GM12891 (cell line): ENCODE results near the gene VAV2.
A peak's percentile ranks its signal among the peaks of the same experiment; 100 is the strongest.

ENCODE experiments used
- DNase-seq: peaks from one replicate; pipeline ENCODE4 v3.0.0; 2011; ENCODE audit warnings: low spot score; ENCODE audit not compliant: insufficient read length
- FAIRE-seq: peaks from 2 replicates; lab custom pipeline; 2011; peaks lifted over from hg19 to GRCh38; lab: Jason Lieb, UNC
- PAX5 ChIP-seq: IDR thresholded peaks from 2 replicates; pipeline ENCODE4 v1.6.1; 2011; ENCODE audit warnings: low read length, moderate library complexity, mild to moderate bottlenecking; ENCODE audit not compliant: insufficient read depth, severe bottlenecking
- POLR2A ChIP-seq: IDR thresholded peaks from 2 replicates; pipeline ENCODE4 v1.6.1; 2011; ENCODE audit warnings: low read depth, low read length, control low read depth
- POLR2AphosphoS5 ChIP-seq: IDR thresholded peaks from 2 replicates; pipeline ENCODE4 v1.6.1; 2011; ENCODE audit warnings: low read depth, low read length, control low read depth
- POU2F2 ChIP-seq: IDR thresholded peaks from 2 replicates; pipeline ENCODE4 v1.6.1; 2011; ENCODE audit warnings: low read depth, mild to moderate bottlenecking, control low read depth, low read length, moderate library complexity
- SPI1 ChIP-seq: IDR thresholded peaks from 2 replicates; pipeline ENCODE4 v1.6.1; 2011; ENCODE audit warnings: low read depth, low read length, control low read depth
- TAF1 ChIP-seq: IDR thresholded peaks from 2 replicates; pipeline ENCODE4 v1.6.1; 2011; ENCODE audit warnings: low read depth, low read length, control low read depth

VAV2 gene

GRCh38 chr9:133996531-133997520 lies 4.7 kb upstream of the VAV2 start:
- FAIRE-seq (peak; percentile 65), DNase-seq (no peak)
- TF ChIP-seq POLR2A (no peak), POU2F2 (no peak), SPI1 (no peak), PAX5 (no peak), POLR2AphosphoS5 (no peak), TAF1 (no peak)

GRCh38 chr9:133995012-133995896 lies 3.1 kb upstream of the VAV2 start:
- FAIRE-seq (peak; percentile 31), DNase-seq (no peak)

GRCh38 chr9:133994353-133995011 lies 2.4 kb upstream of the VAV2 start:
- FAIRE-seq, result peak; percentile 96
- DNase-seq, result peak; percentile 84
- TF ChIP-seq POLR2AphosphoS5, result no peak
- no peak for TF ChIP-seq POLR2A
- TF ChIP-seq POU2F2, result 0 out of 2 replicates have a peak, but pooled peaks have one; percentile 37
- TF ChIP-seq SPI1, result no peak
- TF ChIP-seq TAF1, result no peak
- TF ChIP-seq PAX5, result no peak

More at GRCh38 chr9:133995012-133995896, 3.1 kb upstream of the VAV2 start:
- TF ChIP-seq PAX5 (no peak), SPI1 (no peak), POU2F2 (no peak), TAF1 (no peak), POLR2AphosphoS5 (no peak), POLR2A (no peak)

GRCh38 chr9:133993635-133994253 lies 1.6 kb upstream of the VAV2 start:
- FAIRE-seq (no peak), DNase-seq (no peak)
- TF ChIP-seq SPI1, result no peak
- no peak for TF ChIP-seq POU2F2

- FAIRE-seq, result peak; percentile 97
- 0 out of 2 replicates have a peak, but pooled peaks have one; percentile 28 for TF ChIP-seq POLR2AphosphoS5
- no peak for TF ChIP-seq PAX5
- no peak for TF ChIP-seq TAF1
- 0 out of 2 replicates have a peak, but pooled peaks have one; percentile 26 for TF ChIP-seq POLR2A
- no peak for TF ChIP-seq POU2F2
- TF ChIP-seq SPI1, result no peak
- DNase-seq, result peak; percentile 84
Measured at GRCh38 chr9:133992780-133993634, 883 bp upstream of the VAV2 start.

GRCh38 chr9:133991214-133991921 lies 756 bp downstream of the VAV2 start:
- no peak for FAIRE-seq
- DNase-seq, result no peak
- TF ChIP-seq POLR2AphosphoS5, result no peak
- no peak for TF ChIP-seq POU2F2
- no peak for TF ChIP-seq SPI1
- no peak for TF ChIP-seq PAX5
- TF ChIP-seq TAF1, result no peak
- no peak for TF ChIP-seq POLR2A

- no peak for DNase-seq
- FAIRE-seq, result no peak
- TF ChIP-seq POLR2A, result no peak
- no peak for TF ChIP-seq POLR2AphosphoS5
Measured at GRCh38 chr9:133990366-133991213, 1.5 kb downstream of the VAV2 start.
